ENCODE measurements around the gene CHRM2. TPM values are rescaled to one million over a fixed set of nuclear protein-coding genes. Genes with fewer than 3 reads are reported as not detected.

Gene CHRM2
- polyA plus RNA-seq, 1 donor from 2014 or later, result 0.05 TPM

DNA sequence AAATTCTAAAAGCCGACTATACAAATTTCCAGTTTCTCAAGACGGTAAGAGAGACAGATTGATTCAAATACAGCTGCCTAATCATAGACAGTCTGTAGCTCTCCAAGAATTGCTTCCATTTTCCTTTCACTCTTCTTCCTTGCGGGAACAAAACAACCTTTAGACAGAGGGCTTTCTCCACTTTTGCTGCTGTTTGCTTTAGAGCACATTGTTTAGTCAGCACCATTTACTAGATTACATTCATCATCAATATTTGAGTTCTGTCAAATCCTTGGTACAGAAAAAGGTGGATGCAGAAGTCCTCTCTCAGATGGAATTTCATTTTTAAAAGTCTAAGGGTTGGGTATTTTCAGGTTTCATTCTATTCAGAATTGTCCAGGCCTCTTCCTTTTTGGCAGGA, 137.4 kb downstream of the CHRM2 start:
- TF ChIP-seq MXI1 (conservative IDR thresholded peaks at IDR 0.05; ENCODE audit: poor library complexity, severe bottlenecking), result no peak
- no peak for TF ChIP-seq TAF1 (IDR thresholded peaks at IDR 0.05; ENCODE audit: low read depth)
- TF ChIP-seq RAD21 (conservative IDR thresholded peaks at IDR 0.05), result no peak
- Histone ChIP-seq H4K20me1 (ENCODE audit: insufficient read depth) (no peaks in the 10 kb centered on the region), H3F3A (ENCODE audit: insufficient read depth, low read length, poor library complexity, severe bottlenecking) (no peaks in the 10 kb centered on the region), H3K79me2 (replicated peaks; ENCODE audit: insufficient read depth, low read length) (no peaks in the 10 kb centered on the region), H3K27ac (ENCODE audit: low read length) (no peak overlapping the region), H3K4me2 (ENCODE audit: low read length) (no peak overlapping the region), H3K9ac (ENCODE audit: low read length) (no peak overlapping the region), H3K9me3 (ENCODE audit: low read length) (no peaks in the 10 kb centered on the region), H3K4me3 (ENCODE audit: low read length) (no peak overlapping the region), H2AFZ (ENCODE audit: low read depth, low read length) (no peak overlapping the region), H3K9me2 (ENCODE audit: insufficient read depth, low read length) (no peaks in the 10 kb centered on the region), H3K36me3 (ENCODE audit: insufficient read depth, low read length) (no peaks in the 10 kb centered on the region), H3K27me3 (ENCODE audit: insufficient read depth, low read depth, low read length) (no peaks in the 10 kb centered on the region)

DNA sequence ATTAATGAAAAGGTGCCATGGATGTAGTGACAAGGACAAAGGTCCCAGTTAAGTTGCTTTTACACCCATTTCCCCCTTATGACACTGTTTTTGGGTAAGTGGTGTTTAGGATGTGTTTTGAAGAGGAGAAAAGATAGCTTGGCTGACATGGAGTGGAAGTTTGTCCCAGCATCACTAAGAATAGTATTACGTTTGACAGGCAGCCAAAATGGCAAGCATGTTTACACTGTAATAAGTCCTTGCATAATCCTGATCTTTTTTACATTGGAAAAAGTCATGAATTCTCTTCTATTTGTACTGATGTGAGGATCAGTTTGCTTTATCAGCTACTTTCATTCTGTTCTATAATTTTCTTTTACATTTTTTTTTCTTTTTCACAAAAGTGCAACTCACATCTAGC, 137.8 kb downstream of the CHRM2 start:
- no peak overlapping the region for H3K27ac ChIP-seq (ENCODE audit: low read length)
- no peak overlapping the region for H3K4me2 ChIP-seq (ENCODE audit: low read length)
- H3K79me2 ChIP-seq (replicated peaks; ENCODE audit: insufficient read depth, low read length), result no peaks in the 10 kb centered on the region
- H4K20me1 ChIP-seq (ENCODE audit: insufficient read depth), result no peaks in the 10 kb centered on the region
- no peaks in the 10 kb centered on the region for H3F3A ChIP-seq (ENCODE audit: insufficient read depth, low read length, poor library complexity, severe bottlenecking)
- H3K27me3 ChIP-seq (ENCODE audit: insufficient read depth, low read depth, low read length), result no peaks in the 10 kb centered on the region
- TF ChIP-seq, protein P1, sequence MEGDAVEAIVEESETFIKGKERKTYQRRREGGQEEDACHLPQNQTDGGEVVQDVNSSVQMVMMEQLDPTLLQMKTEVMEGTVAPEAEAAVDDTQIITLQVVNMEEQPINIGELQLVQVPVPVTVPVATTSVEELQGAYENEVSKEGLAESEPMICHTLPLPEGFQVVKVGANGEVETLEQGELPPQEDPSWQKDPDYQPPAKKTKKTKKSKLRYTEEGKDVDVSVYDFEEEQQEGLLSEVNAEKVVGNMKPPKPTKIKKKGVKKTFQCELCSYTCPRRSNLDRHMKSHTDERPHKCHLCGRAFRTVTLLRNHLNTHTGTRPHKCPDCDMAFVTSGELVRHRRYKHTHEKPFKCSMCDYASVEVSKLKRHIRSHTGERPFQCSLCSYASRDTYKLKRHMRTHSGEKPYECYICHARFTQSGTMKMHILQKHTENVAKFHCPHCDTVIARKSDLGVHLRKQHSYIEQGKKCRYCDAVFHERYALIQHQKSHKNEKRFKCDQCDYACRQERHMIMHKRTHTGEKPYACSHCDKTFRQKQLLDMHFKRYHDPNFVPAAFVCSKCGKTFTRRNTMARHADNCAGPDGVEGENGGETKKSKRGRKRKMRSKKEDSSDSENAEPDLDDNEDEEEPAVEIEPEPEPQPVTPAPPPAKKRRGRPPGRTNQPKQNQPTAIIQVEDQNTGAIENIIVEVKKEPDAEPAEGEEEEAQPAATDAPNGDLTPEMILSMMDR (IDR thresholded peaks at IDR 0.05; ENCODE audit: poor library complexity, severe bottlenecking), result no peak
- TF ChIP-seq POLR2AphosphoS5 (IDR thresholded peaks at IDR 0.05) (no peak), EZH2 (IDR thresholded peaks at IDR 0.05; ENCODE audit: borderline replicate concordance, insufficient read depth, low read length, poor library complexity, severe bottlenecking) (no peak), TAF1 (IDR thresholded peaks at IDR 0.05; ENCODE audit: low read depth) (no peak), RAD21 (conservative IDR thresholded peaks at IDR 0.05) (no peak), SMC3 (conservative IDR thresholded peaks at IDR 0.05; ENCODE audit: poor library complexity) (no peak), EP300 (conservative IDR thresholded peaks at IDR 0.05; ENCODE audit: poor library complexity, severe bottlenecking) (no peak), MXI1 (conservative IDR thresholded peaks at IDR 0.05; ENCODE audit: poor library complexity, severe bottlenecking) (no peak)
- TF ChIP-seq, protein P2, sequence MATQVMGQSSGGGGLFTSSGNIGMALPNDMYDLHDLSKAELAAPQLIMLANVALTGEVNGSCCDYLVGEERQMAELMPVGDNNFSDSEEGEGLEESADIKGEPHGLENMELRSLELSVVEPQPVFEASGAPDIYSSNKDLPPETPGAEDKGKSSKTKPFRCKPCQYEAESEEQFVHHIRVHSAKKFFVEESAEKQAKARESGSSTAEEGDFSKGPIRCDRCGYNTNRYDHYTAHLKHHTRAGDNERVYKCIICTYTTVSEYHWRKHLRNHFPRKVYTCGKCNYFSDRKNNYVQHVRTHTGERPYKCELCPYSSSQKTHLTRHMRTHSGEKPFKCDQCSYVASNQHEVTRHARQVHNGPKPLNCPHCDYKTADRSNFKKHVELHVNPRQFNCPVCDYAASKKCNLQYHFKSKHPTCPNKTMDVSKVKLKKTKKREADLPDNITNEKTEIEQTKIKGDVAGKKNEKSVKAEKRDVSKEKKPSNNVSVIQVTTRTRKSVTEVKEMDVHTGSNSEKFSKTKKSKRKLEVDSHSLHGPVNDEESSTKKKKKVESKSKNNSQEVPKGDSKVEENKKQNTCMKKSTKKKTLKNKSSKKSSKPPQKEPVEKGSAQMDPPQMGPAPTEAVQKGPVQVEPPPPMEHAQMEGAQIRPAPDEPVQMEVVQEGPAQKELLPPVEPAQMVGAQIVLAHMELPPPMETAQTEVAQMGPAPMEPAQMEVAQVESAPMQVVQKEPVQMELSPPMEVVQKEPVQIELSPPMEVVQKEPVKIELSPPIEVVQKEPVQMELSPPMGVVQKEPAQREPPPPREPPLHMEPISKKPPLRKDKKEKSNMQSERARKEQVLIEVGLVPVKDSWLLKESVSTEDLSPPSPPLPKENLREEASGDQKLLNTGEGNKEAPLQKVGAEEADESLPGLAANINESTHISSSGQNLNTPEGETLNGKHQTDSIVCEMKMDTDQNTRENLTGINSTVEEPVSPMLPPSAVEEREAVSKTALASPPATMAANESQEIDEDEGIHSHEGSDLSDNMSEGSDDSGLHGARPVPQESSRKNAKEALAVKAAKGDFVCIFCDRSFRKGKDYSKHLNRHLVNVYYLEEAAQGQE (IDR thresholded peaks at IDR 0.05; ENCODE audit: borderline replicate concordance), result no peak
- no peaks in the 10 kb centered on the region for H3K9me3 ChIP-seq (ENCODE audit: low read length)
- no peak overlapping the region for H3K4me3 ChIP-seq (ENCODE audit: low read length)
- no peak overlapping the region for H3K9ac ChIP-seq (ENCODE audit: low read length)
- no peaks in the 10 kb centered on the region for H3K36me3 ChIP-seq (ENCODE audit: insufficient read depth, low read length)
- H2AFZ ChIP-seq (ENCODE audit: low read depth, low read length), result no peak overlapping the region
- no peaks in the 10 kb centered on the region for H3K9me2 ChIP-seq (ENCODE audit: insufficient read depth, low read length)

All from neural cell (in vitro differentiated cells).